CD4-positive, alpha-beta T cell treated with Interleukin-4 for 1 hour (primary cell): Measurements from ENCODE around the gene XYLT1.

ENCODE experiments used
- DNase-seq, 2 donors: peaks; one replicate each; pipeline ENCODE4 v3.0.0-alpha.2; 2020 to 2022

XYLT1 gene

GRCh38 chr16:17370223-17370707 lies 100.5 kb downstream of the XYLT1 start:
- no peak for DNase-seq

GRCh38 chr16:17369421-17370222 lies 101.1 kb downstream of the XYLT1 start:
- DNase-seq, result peak; percentile 83 to 87

GRCh38 chr16:17368951-17369350 lies 101.8 kb downstream of the XYLT1 start:
- DNase-seq, result peak; percentile 48 to 49

GRCh38 chr16:17368446-17368845 lies 102.3 kb downstream of the XYLT1 start:
- peak in 1 of 2 donors; percentile 16 for DNase-seq

- no peak for DNase-seq
Observed at GRCh38 chr16:17367923-17368322, 102.8 kb downstream of the XYLT1 start.

GRCh38 chr16:17367036-17367435 lies 103.7 kb downstream of the XYLT1 start:
- DNase-seq, result peak; percentile 46 to 67

GRCh38 chr16:17366299-17366961 lies 104.3 kb downstream of the XYLT1 start:
- no peak for DNase-seq

- DNase-seq, result no peak
Observed at GRCh38 chr16:17365591-17366298, 105.0 kb downstream of the XYLT1 start.

GRCh38 chr16:17365211-17365541 lies 105.6 kb downstream of the XYLT1 start:
- no peak for DNase-seq

GRCh38 chr16:17364319-17365210 lies 106.2 kb downstream of the XYLT1 start:
- DNase-seq, result peak; percentile 76 to 85

GRCh38 chr16:17362946-17363345 lies 107.8 kb downstream of the XYLT1 start:
- no peak for DNase-seq

GRCh38 chr16:17362183-17362582 lies 108.6 kb downstream of the XYLT1 start:
- no peak for DNase-seq

- DNase-seq, result peak in 1 of 2 donors; percentile 79
Observed at GRCh38 chr16:17360693-17361122, 110.1 kb downstream of the XYLT1 start.

- DNase-seq, result peak in 1 of 2 donors; percentile 72
Observed at GRCh38 chr16:17359788-17360390, 110.9 kb downstream of the XYLT1 start.

- DNase-seq, result no peak
Observed at GRCh38 chr16:17358846-17359245, 111.9 kb downstream of the XYLT1 start.

GRCh38 chr16:17358355-17358754 lies 112.4 kb downstream of the XYLT1 start:
- DNase-seq, result no peak

- peak in 1 of 2 donors; percentile 50 for DNase-seq
Observed at GRCh38 chr16:17357307-17358062, 113.3 kb downstream of the XYLT1 start.

GRCh38 chr16:17356243-17356933 lies 114.4 kb downstream of the XYLT1 start:
- no peak for DNase-seq

GRCh38 chr16:17354685-17355084 lies 116.1 kb downstream of the XYLT1 start:
- no peak for DNase-seq

GRCh38 chr16:17354141-17354601 lies 116.6 kb downstream of the XYLT1 start:
- no peak for DNase-seq
